HEK293 (cell line): ENCODE measurements around the gene SH3PXD2B.

Experiments
- ATF2 ChIP-seq: fragments of 450-650 bp; formaldehyde crosslinking; IDR thresholded peaks from 2 replicates; pipeline ENCODE4 v1.5.1; 2016; ENCODE audit warnings: missing biosample characterization, missing genetic modification characterization, low read depth
- BCL11B ChIP-seq: fragments of 450-650 bp; formaldehyde crosslinking; IDR thresholded peaks from 2 replicates; pipeline ENCODE4 v1.5.1; 2016; ENCODE audit warnings: low read depth, missing biosample characterization, missing genetic modification characterization
- BCL6B ChIP-seq: fragments of 450-650 bp; formaldehyde crosslinking; IDR thresholded peaks from 2 replicates; pipeline ENCODE4 v1.5.1; 2017; ENCODE audit warnings: missing biosample characterization, missing genetic modification characterization
- FEZF1 ChIP-seq: fragments of 450-650 bp; formaldehyde crosslinking; IDR thresholded peaks from 2 replicates; pipeline ENCODE4 v1.5.1; 2016; ENCODE audit warnings: missing biosample characterization, missing genetic modification characterization
- HOXD13 ChIP-seq: sonication (generic); formaldehyde crosslinking; IDR thresholded peaks from 2 replicates; pipeline ENCODE4 v1.8.0; 2022; ENCODE audit warnings: missing genetic modification reagents, borderline replicate concordance
- KLF10 ChIP-seq: fragments of 450-650 bp; IDR thresholded peaks from 2 replicates; pipeline ENCODE4 v1.5.1; 2018; ENCODE audit warnings: missing biosample characterization, mild to moderate bottlenecking, missing genetic modification characterization
- OSR2 ChIP-seq: fragments of 450-650 bp; formaldehyde crosslinking; IDR thresholded peaks from 2 replicates; pipeline ENCODE4 v1.5.1; 2016; ENCODE audit warnings: missing biosample characterization, missing genetic modification characterization
- SP7 ChIP-seq: fragments of 450-650 bp; formaldehyde crosslinking; IDR thresholded peaks from 2 replicates; pipeline ENCODE4 v1.5.1; 2016; ENCODE audit warnings: missing biosample characterization, missing genetic modification characterization
- YY1 ChIP-seq: fragments of 450-650 bp; formaldehyde crosslinking; IDR thresholded peaks from 2 replicates; pipeline ENCODE4 v1.5.1; 2018; ENCODE audit warnings: missing biosample characterization, missing genetic modification characterization
- ZBTB1 ChIP-seq: fragments of 450-650 bp; formaldehyde crosslinking; IDR thresholded peaks from 2 replicates; pipeline ENCODE4 v1.5.1; 2016; ENCODE audit warnings: missing biosample characterization, missing genetic modification characterization
- ZBTB7A ChIP-seq: fragments of 450-650 bp; formaldehyde crosslinking; IDR thresholded peaks from 2 replicates; pipeline ENCODE4 v1.5.1; 2016; ENCODE audit warnings: low read depth, missing biosample characterization, missing genetic modification characterization
- ZNF10 ChIP-seq: fragments of 450-650 bp; formaldehyde crosslinking; IDR thresholded peaks from 2 replicates; pipeline ENCODE4 v1.5.1; 2017; ENCODE audit warnings: missing biosample characterization, missing genetic modification characterization
- ZNF146 ChIP-seq: fragments of 450-650 bp; formaldehyde crosslinking; IDR thresholded peaks from 2 replicates; pipeline ENCODE4 v1.5.1; 2016; ENCODE audit warnings: missing biosample characterization, missing genetic modification characterization
- ZNF157 ChIP-seq: fragments of 450-650 bp; formaldehyde crosslinking; IDR thresholded peaks from 2 replicates; pipeline ENCODE4 v1.5.1; 2016; ENCODE audit warnings: missing biosample characterization, missing genetic modification characterization
- ZNF16 ChIP-seq: fragments of 450-650 bp; formaldehyde crosslinking; IDR thresholded peaks from 2 replicates; pipeline ENCODE4 v1.5.1; 2016; ENCODE audit warnings: low read depth, missing biosample characterization, missing genetic modification characterization
- ZNF175 ChIP-seq: fragments of 450-650 bp; formaldehyde crosslinking; IDR thresholded peaks from 2 replicates; pipeline ENCODE4 v1.5.1; 2016; ENCODE audit warnings: missing biosample characterization, missing genetic modification characterization
- ZNF221 ChIP-seq: fragments of 450-650 bp; formaldehyde crosslinking; IDR thresholded peaks from 2 replicates; pipeline ENCODE4 v1.5.1; 2017; ENCODE audit warnings: missing biosample characterization, missing genetic modification characterization, borderline replicate concordance
- ZNF280C ChIP-seq: fragments of 450-650 bp; formaldehyde crosslinking; IDR thresholded peaks from 2 replicates; pipeline ENCODE4 v1.5.1; 2016; ENCODE audit warnings: missing biosample characterization, missing genetic modification characterization
- ZNF335 ChIP-seq: fragments of 450-650 bp; formaldehyde crosslinking; conservative IDR thresholded peaks from 2 replicates; pipeline ENCODE4 v1.5.1; 2016; ENCODE audit warnings: missing biosample characterization, missing genetic modification characterization
- ZNF366 ChIP-seq: fragments of 450-650 bp; formaldehyde crosslinking; conservative IDR thresholded peaks from 2 replicates; pipeline ENCODE4 v1.5.1; 2016; ENCODE audit warnings: missing biosample characterization, missing genetic modification characterization
- ZNF37A ChIP-seq: fragments of 450-650 bp; IDR thresholded peaks from 2 replicates; pipeline ENCODE4 v1.5.1; 2018; ENCODE audit warnings: missing biosample characterization, missing genetic modification characterization
- ZNF394 ChIP-seq: fragments of 450-650 bp; formaldehyde crosslinking; IDR thresholded peaks from 2 replicates; pipeline ENCODE4 v1.5.1; 2016; ENCODE audit warnings: missing biosample characterization, missing genetic modification characterization, mild to moderate bottlenecking, moderate library complexity, borderline replicate concordance
- ZNF404 ChIP-seq: fragments of 450-650 bp; formaldehyde crosslinking; IDR thresholded peaks from 2 replicates; pipeline ENCODE4 v1.5.1; 2017; ENCODE audit warnings: missing biosample characterization, missing genetic modification characterization
- ZNF426 ChIP-seq: fragments of 450-650 bp; formaldehyde crosslinking; IDR thresholded peaks from 2 replicates; pipeline ENCODE4 v1.5.1; 2017; ENCODE audit warnings: missing biosample characterization, missing genetic modification characterization, mild to moderate bottlenecking, inconsistent platforms, moderate library complexity
- ZNF48 ChIP-seq: fragments of 450-650 bp; formaldehyde crosslinking; IDR thresholded peaks from 2 replicates; pipeline ENCODE4 v1.5.1; 2016; ENCODE audit warnings: missing biosample characterization, missing genetic modification characterization
- ZNF510 ChIP-seq: fragments of 450-650 bp; formaldehyde crosslinking; IDR thresholded peaks from 2 replicates; pipeline ENCODE4 v1.5.1; 2018; ENCODE audit warnings: mild to moderate bottlenecking, missing genetic modification characterization, missing biosample characterization; ENCODE audit not compliant: insufficient replicate concordance
- ZNF548 ChIP-seq: fragments of 450-650 bp; formaldehyde crosslinking; IDR thresholded peaks from 2 replicates; pipeline ENCODE4 v1.5.1; 2016; ENCODE audit warnings: missing biosample characterization, missing genetic modification characterization
- ZNF560 ChIP-seq: fragments of 450-650 bp; formaldehyde crosslinking; IDR thresholded peaks from 2 replicates; pipeline ENCODE4 v1.5.1; 2017; ENCODE audit warnings: missing biosample characterization, missing genetic modification characterization, borderline replicate concordance
- ZNF626 ChIP-seq: fragments of 450-650 bp; sonication (Bioruptor Pico); formaldehyde crosslinking; IDR thresholded peaks from 2 replicates; pipeline ENCODE4 v1.5.1; 2018; ENCODE audit warnings: missing biosample characterization, missing genetic modification characterization, inconsistent platforms
- ZNF660 ChIP-seq: fragments of 450-650 bp; IDR thresholded peaks from 2 replicates; pipeline ENCODE4 v1.5.1; 2018; ENCODE audit warnings: missing biosample characterization, mild to moderate bottlenecking, missing genetic modification characterization
- ZNF777 ChIP-seq: fragments of 450-650 bp; formaldehyde crosslinking; IDR thresholded peaks from 2 replicates; pipeline ENCODE4 v1.5.1; 2017; ENCODE audit warnings: missing biosample characterization, missing genetic modification characterization, borderline replicate concordance
- TF ChIP-seq, protein P1 (sequence below): fragments of 450-650 bp; formaldehyde crosslinking; IDR thresholded peaks from 2 replicates; pipeline ENCODE4 v1.5.1; 2016; ENCODE audit warnings: missing biosample characterization, missing genetic modification characterization
- TF ChIP-seq, protein P2 (sequence below): fragments of 450-650 bp; formaldehyde crosslinking; optimal IDR thresholded peaks from 2 replicates; pipeline ENCODE3; 2016; ENCODE audit warnings: missing biosample characterization, mild to moderate bottlenecking, missing genetic modification characterization

Gene SH3PXD2B

DNA sequence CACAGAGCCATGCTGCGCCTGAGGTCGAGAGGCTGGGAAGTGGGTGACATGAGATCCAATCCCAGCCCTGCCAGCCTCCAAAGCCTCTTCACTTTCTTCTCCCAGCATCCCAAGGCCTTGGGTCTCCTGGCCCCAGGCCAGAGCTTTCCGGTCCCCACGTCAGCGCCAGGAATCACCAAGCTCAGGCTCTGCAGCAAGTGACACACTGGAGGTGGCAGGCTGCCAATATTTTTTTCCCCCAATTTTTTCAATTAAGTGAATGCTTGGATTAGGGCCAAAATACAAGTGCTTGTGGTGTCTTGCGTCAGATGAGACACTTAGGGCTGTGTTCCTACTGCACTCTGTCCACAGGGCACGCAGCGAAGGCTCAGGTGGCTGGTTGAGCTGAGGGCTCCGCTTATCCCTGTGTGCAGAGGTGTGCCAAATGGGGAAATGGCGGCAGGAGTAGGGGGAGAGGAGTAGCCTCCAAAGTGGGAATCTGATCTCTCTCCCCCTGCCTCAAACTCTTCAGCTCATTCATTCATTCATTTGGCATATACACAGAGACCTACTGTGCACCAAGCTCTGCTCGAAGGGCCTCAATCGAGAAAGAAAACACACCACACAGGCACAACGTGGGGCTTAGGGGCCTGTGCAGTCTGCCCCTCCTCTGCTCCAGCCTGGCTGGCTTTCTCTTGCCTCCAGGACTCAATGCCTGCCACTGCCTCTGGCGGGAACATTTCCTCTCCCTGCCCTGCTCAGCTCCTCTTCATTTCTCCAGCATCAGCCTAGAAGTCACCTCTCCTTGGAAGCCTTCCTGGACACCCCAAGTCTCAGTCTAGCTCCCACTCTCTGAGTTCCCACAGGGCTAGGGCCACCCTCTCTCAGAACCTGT, 16.6 kb downstream of the SH3PXD2B start (continued):
- TF ChIP-seq ATF2 = peak; percentile 68
- TF ChIP-seq YY1 (tag by site-specific recombination) = no peak
- no peak for TF ChIP-seq ZNF548 (tag by site-specific recombination)
- peak; percentile 74 for TF ChIP-seq OSR2 (tag by site-specific recombination)
- TF ChIP-seq ZNF510 (tag by site-specific recombination) = no peak
- peak; percentile 87 for TF ChIP-seq ZNF37A (tag by site-specific recombination)
- peak; percentile 91 for TF ChIP-seq ZNF335 (tag by site-specific recombination)
- TF ChIP-seq BCL6B (tag by site-specific recombination) = peak; percentile 52
- no peak for TF ChIP-seq ZNF10 (tag by site-specific recombination)
- TF ChIP-seq KLF10 = peak; percentile 93
- TF ChIP-seq ZNF626 (tag by site-specific recombination) = no peak
- TF ChIP-seq ZNF660 (tag by site-specific recombination) = peak; percentile 100
- no peak for TF ChIP-seq ZBTB7A (tag by site-specific recombination)
- TF ChIP-seq, protein P1, sequence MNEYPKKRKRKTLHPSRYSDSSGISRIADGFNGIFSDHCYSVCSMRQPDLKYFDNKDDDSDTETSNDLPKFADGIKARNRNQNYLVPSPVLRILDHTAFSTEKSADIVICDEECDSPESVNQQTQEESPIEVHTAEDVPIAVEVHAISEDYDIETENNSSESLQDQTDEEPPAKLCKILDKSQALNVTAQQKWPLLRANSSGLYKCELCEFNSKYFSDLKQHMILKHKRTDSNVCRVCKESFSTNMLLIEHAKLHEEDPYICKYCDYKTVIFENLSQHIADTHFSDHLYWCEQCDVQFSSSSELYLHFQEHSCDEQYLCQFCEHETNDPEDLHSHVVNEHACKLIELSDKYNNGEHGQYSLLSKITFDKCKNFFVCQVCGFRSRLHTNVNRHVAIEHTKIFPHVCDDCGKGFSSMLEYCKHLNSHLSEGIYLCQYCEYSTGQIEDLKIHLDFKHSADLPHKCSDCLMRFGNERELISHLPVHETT (tag by site-specific recombination) = peak; percentile 70; the same call in 1 of the 2 replicates
- TF ChIP-seq ZNF394 (tag by site-specific recombination) = peak; percentile 75; the same call in 1 of the 2 replicates
- TF ChIP-seq, protein P2, sequence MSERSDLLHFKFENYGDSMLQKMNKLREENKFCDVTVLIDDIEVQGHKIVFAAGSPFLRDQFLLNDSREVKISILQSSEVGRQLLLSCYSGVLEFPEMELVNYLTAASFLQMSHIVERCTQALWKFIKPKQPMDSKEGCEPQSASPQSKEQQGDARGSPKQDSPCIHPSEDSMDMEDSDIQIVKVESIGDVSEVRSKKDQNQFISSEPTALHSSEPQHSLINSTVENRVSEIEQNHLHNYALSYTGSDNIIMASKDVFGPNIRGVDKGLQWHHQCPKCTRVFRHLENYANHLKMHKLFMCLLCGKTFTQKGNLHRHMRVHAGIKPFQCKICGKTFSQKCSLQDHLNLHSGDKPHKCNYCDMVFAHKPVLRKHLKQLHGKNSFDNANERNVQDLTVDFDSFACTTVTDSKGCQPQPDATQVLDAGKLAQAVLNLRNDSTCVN (tag by site-specific recombination) = peak; percentile 18
- peak; percentile 72 for TF ChIP-seq FEZF1 (tag by site-specific recombination)
- TF ChIP-seq ZNF221 (tag by site-specific recombination) = peak; percentile 83; the same call in 1 of the 2 replicates
- no peak for TF ChIP-seq ZNF426
- no peak for TF ChIP-seq ZNF404
- TF ChIP-seq ZNF146 = no peak
- TF ChIP-seq HOXD13 = no peak
- no peak for TF ChIP-seq ZNF175 (tag by site-specific recombination)
- TF ChIP-seq ZNF366 (tag by site-specific recombination) = peak; percentile 91
- TF ChIP-seq ZNF777 = no peak
- no peak for TF ChIP-seq ZBTB1
- no peak for TF ChIP-seq ZNF48 (tag by site-specific recombination)
- peak; percentile 76 for TF ChIP-seq SP7 (tag by site-specific recombination)
- no peak for TF ChIP-seq ZNF16 (tag by site-specific recombination)
- no peak for TF ChIP-seq ZNF560 (tag by site-specific recombination)
- TF ChIP-seq BCL11B (tag by site-specific recombination) = 0 out of 2 replicates have a peak, but pooled peaks have one; percentile 53
- TF ChIP-seq ZNF157 (tag by site-specific recombination) = no peak
- no peak for TF ChIP-seq ZNF280C
